Adrenal gland (tissue), 5 donors: ENCODE results near the gene CCDC90B.

Source experiments
- POLR2A ChIP-seq, 2 donors: fragments of 450-650 bp; IDR thresholded peaks; one replicate each; pipeline ENCODE4 v1.6.1; 2017; ENCODE audit warnings: antibody characterized with exemption in 2 of 2, mild to moderate bottlenecking in 2 of 2, moderate library complexity in 1 of 2
- TF ChIP-seq, protein P1 (sequence below), 6 experiments: fragments of 450-650 bp in 4 of 6; fragments of 200-600 bp in 2 of 6; sonication (generic) in 1 of 6; IDR thresholded peaks; 1 replicate in 5 of 6; 2 replicates in 1 of 6; pipeline versions ENCODE4 v1.5.1 to v1.8.0; 2016 to 2021; ENCODE audit warnings: antibody characterized with exemption in 6 of 6, mild to moderate bottlenecking in 2 of 6, moderate library complexity in 1 of 6
- donor health status: DM: no; HTN: no; CAD: no.

DNA sequence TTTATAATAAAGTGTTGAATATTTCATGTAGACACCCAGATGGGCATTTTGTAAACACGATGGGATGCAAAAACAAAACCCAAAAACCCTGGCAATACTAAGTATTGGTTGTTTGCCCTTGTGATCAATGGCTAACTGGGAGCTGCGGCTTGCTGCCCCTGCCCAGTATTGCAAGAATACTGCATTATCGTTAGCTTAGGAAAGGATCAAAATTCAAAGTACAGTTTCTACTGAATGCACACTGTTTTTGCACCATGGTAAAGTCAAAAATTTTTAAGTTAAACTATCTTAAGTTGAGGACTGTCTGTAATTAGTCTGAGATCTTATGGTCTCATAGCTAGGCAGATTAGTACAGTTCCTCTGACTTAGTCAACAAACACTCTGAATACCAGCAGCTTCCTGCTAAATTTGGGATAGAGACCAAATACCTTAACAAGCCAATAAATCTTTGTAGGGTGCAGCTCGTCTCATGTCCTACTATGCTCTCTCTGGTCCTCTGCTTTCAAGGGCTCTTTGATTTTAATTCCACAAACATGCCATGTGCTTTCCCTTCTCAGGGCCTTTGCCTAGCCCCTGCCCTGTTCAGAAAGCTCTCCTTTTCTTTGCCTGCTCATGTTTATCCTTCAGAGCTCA lies 4.0 kb downstream of the CCDC90B start:
- TF ChIP-seq, protein P1, sequence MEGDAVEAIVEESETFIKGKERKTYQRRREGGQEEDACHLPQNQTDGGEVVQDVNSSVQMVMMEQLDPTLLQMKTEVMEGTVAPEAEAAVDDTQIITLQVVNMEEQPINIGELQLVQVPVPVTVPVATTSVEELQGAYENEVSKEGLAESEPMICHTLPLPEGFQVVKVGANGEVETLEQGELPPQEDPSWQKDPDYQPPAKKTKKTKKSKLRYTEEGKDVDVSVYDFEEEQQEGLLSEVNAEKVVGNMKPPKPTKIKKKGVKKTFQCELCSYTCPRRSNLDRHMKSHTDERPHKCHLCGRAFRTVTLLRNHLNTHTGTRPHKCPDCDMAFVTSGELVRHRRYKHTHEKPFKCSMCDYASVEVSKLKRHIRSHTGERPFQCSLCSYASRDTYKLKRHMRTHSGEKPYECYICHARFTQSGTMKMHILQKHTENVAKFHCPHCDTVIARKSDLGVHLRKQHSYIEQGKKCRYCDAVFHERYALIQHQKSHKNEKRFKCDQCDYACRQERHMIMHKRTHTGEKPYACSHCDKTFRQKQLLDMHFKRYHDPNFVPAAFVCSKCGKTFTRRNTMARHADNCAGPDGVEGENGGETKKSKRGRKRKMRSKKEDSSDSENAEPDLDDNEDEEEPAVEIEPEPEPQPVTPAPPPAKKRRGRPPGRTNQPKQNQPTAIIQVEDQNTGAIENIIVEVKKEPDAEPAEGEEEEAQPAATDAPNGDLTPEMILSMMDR (IDR thresholded peaks at IDR 0.05): no peak
- TF ChIP-seq POLR2A (IDR thresholded peaks at IDR 0.05): no peak
